ENCODE measurements around the gene RAD9A.
"Not testable (repeated sequence)": the region's sequence is repeated elsewhere in the genome, so short reads cannot be mapped to it uniquely, and the experiment has no call there.

The RAD9A gene

DNA sequence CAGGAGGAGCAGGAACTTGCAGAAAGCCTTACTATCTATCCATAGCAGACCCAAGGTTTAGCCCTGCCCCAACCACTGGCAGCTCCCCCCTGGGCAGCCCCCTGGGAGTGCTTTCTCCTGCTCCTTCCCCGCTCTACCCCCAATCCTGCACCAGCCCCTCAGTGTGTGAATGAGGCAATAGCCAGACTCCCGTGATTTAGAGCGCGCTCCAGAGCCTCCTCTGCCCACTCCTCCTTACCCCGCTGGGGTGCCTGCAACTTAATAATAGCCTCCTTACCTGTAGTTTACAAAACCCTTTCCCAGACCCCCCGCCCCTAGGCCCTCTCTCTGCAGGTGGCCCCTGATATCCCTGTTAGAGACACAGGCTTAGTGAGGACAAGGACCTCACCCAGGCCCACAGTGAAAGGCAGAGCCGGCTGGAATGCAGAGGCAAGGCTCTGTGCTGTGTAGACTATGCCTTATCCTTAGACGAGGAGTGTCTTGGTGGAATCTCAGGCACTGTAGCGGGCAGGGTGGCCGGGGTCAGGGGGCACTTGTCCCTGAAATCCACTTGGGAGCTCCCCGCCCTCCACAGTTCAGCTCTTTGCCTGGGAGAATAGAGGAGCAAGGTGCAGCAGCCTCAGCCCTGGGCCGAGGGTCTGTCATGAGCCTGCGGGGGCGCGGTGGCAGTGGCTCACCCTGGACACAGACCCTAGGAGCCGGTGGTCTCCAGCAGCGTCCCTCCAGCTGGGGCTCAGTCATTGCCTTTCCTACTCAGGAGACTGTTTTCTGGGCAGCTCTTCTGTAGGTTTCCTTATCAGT, 19.4 kb downstream of the RAD9A start:
- no peak for DNase-seq

DNA sequence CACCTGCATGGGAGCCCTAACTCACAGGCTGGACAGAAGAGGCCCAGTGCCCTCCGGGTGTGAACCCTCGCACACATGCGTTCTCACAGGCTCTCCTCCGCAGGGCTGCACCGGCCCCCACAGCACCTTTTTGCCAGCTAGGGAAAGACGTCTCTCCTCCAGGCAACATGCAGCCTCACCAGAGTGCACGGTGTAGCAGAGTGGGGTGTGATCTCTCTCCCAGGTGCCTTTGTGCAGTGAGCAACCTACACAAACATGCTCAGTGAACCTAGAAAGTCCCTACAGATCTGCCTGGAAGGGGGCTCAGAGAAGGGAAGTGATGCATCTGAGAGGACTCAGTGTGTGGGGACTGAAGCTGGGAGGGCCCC, 20.0 kb downstream of the RAD9A start:
- DNase-seq: no peak

- no peak for DNase-seq
These were observed 20.9 kb downstream of the RAD9A start for GRCh38 chr11:67412495-67413179.

DNA sequence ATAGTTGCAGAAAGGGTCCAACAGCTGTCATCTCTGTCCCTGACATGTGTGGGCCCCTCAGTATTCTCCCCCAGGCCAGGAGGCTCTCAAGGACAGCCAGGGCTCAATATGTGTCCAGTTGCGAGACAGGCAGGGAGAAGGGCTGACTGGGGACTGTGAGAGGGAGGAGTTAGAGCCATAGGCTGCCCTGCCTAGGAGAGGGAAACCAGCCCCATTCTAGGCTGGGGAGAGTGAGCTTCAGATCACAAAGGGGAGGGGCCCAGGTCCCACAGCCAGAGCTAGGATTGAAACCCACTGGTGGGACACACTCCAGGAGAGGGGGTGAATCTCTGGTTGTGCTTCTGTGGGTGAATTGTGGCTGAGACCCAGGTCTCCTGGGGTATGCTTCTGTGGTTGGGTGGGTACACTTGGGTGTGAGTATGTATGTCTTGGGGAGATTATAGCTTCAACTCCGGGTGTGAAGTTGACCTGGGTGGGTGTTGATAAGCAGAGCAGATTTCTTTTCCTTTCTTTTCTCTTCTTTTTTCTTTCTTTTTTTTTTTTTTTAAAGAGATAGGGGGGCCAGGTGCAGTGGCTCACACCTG, 21.6 kb downstream of the RAD9A start:
- DNase-seq: no peak

DNA sequence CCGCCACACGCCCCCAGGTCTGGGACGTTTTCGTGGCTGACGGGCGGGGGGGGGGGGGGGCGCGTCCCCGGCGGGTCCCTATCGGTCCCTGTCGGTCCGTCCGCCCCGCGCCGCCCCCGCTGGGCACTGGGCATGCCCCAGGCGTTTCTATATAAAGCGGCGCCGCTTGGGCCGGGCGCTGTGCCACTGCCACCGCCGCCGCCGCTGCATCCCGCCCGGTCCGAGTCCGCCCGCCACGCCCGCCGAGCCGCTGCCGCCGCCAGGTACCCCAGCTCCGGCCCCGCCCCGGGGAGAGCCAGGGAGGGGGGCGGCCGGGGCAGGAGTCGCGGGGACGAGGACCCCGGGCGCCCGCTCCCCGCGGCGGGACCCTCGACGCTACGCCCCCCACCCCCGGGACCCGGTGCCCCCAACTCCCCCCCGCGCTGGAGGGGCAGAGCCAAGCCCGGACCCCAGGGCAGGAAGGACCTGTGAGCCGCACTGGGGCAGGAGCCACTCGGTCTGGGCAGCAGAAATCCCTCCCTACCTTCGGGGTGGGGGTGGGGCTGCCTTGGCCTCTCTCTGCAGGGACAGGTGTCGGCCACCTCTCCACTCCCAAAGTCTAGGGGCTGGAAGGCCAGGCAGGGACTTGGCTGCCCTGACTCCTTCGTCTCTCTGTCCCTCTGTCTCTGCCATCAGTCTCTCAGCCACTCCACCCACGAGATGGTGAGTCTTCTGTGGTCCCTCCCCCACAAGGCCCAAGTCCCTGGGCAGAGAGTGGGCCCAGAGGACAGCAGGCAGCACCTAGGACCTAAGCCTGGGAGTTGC, 23.9 kb downstream of the RAD9A start, which contains the start of gene CARNS1:
TSS of gene CARNS1 (plus strand) at position 178 of the 804 bp plus-strand sequence. CDS start at position 700, 522 bp downstream.
- no peak for DNase-seq

DNA sequence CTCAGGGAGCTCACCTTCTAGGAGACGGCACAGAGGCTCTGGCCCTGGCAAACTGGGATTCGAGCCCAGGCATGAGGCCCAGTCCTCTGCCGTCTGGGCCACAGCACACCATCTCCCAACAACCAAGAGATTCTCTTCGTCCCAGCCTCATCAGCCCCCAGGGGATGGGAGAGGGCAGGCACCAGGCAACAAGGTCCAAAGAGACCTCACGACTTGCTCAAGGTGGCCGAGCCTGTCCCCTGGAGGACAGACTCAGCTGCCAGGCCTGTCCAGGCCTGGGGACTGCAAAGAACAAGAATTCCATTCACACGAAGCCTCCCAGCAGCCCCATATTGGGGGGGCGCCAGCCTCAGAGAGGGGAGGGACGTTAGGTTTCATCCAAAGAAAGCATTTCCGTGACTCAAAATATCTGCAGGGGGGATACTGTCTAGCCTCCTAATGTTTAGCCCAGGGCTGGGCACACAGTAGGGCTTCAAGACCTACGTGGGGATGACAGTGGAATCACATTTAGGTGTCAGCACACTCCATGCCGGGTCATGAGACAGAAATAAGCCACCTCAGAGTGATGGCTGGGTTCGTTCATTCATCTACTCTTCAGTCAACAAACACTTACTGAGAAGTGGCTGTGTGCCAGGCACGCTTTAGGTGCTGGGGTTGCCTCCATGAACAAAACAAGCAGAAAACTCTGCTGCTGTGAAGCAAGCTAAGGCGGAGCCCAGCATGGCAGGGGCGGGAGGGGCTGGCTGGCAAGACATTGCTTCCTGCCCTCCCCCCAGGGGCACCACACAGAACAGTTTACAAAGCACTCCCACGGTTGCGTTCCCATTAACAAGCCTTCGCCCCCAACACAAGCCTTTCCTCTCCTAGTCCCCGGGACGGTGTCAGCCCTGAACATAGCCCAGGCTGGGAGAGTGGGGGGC, 24.9 kb downstream of the RAD9A start:
- DNase-seq: no peak

DNA sequence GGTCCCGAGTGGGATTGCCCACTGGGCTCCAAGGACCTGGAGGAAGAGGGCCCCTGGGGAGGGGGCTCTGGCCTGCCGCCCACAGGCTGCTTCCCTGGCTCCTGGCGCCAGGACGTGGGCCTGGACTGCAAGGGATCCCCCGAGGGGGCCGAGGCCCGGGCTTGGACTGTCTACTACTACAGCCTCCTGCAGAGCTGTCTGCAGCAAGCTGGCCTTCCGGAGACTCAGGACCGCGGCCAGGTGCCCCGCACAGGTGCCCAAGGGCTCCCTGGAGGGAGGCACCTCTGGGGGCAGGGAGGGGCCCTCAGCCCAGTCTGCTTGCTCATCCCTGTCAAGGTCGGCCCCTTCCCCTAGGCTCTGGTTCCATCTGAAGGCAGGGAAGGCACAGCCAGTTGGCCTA, 25.6 kb downstream of the RAD9A start:
- no peak for DNase-seq

- DNase-seq: no peak
These were observed 26.9 kb downstream of the RAD9A start for GRCh38 chr11:67418476-67419281.

DNA sequence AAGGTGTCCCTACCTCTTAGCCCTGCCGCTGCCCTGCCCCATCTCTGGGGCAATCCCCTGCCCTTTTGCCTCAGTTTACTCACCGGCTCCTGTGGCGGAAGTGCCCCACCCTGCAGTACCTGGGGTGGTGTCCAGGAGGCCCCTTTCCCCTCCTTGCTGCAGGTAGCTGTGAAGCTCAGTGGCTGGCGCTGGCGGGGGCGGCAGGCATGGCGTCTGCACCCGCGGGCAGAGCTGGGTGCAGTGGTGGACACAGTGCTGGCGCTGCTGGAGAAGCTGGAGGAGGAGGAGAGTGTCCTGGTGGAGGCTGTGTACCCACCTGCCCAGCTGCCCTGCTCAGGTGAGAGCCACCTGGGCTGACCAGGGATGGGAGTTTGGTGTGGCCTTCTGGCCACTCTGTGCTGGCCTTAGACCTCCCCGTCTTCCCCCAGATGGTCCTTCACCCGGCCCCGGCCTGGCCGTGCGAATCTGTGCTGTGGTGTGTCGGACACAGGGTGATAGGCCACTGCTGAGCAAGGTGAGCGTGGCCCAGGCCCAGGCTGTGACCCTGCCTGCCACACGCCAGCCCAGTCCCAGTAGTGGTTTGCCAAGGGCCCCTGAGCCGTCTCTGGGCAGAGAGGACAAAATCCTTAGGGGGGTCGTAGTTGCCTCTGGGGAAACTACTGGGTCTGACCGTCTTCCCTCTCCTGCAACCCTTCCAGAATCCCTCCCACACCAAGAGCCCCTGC, 27.7 kb downstream of the RAD9A start:
- DNase-seq: no peak

- peak; percentile 32 for DNase-seq
These were observed 28.4 kb downstream of the RAD9A start for GRCh38 chr11:67420147-67420645.

- peak; percentile 92 for DNase-seq
These were observed 29.1 kb downstream of the RAD9A start for GRCh38 chr11:67420646-67421429.

GRCh38 chr11:67421430-67422031, 29.7 kb downstream of the RAD9A start:
- DNase-seq: no peak

- no peak for DNase-seq
These were observed 31.1 kb downstream of the RAD9A start for GRCh38 chr11:67422891-67423290.

DNA sequence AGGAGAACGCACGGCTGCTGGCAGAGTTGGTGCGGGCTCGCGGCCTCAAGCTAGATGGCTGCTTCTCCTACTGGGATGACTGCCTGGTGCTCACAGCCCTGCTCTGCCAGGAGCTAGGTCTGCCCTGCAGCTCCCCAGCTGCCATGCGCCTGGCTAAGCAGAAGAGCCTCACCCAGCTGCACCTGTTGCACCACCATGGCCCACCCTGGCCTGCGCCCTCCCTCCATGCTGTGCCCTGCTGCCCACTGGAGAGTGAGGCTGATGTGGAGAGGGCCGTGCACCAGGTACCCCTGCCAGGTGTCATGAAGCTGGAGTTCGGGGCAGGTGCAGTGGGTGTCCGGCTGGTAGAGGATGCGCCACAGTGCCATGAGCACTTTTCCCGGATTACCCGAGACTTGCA, 31.7 kb downstream of the RAD9A start:
- DNase-seq: no peak

- no peak for DNase-seq
These were observed 32.3 kb downstream of the RAD9A start for GRCh38 chr11:67423891-67424613.

DNA sequence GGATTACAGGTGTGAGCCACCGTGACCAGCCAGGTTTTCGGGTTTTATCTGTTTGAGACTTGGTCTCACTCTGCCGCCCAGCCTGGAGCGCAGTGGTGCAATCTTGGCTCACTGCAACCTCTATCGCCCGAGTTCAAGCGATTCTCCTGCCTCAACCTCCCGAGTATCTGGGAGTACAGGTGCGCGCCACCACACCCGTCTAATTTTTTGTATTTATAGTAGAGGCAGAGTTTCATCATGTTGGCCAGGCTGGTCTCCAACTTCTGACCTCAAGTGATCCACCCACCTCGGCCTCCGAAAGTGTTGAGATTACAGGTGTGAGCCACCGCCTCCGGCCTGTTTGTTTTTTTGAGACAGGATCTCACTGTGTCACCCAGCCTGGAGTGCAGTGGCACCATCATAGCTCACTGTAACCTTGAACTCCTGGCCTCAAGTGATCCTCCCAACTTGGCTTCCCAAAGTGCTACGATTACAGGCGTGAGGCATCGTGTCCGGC, 35.6 kb downstream of the RAD9A start:
- DNase-seq: not testable (repeated sequence)

DNA sequence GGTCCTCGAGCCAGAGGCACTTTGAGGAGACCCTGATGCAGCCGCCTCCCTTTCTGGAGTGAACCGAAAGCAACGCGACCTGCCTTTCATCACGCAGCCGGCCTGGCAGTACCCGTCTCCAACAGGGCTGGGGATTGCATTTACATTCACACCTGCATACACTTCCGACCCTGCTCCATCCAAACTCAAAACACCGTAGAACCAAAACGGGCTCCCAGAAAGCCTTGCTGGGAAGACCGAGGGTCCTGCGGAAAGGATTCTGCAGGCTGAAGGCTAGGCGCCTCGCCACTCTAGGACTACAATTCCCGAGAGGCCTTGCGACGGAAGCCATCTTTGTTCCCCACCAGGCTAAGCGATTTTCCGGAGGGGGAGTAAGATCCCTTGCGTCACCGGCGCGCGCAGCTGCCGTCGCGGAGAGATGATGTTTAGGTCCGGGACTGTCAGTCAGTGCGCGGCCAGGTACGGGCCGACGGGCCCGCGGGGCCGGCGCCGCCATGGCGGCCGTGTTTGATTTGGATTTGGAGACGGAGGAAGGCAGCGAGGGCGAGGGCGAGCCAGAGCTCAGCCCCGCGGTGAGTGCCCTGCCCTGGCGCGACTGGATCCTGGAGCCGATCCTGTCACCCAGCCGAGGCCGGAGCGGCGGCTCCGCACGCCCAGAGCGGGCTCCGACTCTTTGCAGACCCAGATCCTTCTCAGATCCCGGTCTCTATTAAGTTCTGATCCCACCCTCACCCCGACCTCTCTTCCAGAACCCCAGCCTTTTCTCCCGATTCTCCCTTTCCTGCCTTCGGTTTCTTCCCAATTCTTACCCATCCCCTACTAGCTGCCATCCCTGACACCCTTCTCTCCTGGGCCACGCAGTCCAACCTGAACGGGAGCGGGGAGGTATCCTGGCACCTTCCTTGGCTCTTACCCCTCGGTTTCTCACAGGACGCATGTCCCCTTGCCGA, 36.5 kb downstream of the RAD9A start, which contains the start of gene RPS6KB2:
TSS of gene RPS6KB2 (plus strand) at position 443 of the 950 bp plus-strand sequence. CDS start at position 495, 52 bp downstream.
- peak; percentile 96 for DNase-seq
